HCT116 (cell line): ENCODE measurements around the gene CHAF1A. TPM values are rescaled to one million over a fixed set of nuclear protein-coding genes. Genes with fewer than 3 reads are reported as not detected.

Experiments
- ATAC-seq: fragments of 200-7000 bp; cut with Tn5 transposase; 2 replicates; pipeline ENCODE4 v1.9.1; 2020; ENCODE audit warnings: mild to moderate bottlenecking, moderate library complexity
- BruUV-seq: library from RNA; stranded (reverse); fragments of 400-500 nt; replicated peaks from 2 replicates; lab custom pipeline; 2021; lab: Mats Ljungman, UMichigan
- CTCF ChIA-PET: fragments of 300-600 bp; sonication (Branson Sonifier 250); formaldehyde crosslinking; loops from one replicate; lab custom pipeline; 2021; ENCODE audit warnings: antibody characterized with exemption; lab: Charles Lee
- POLR2A ChIA-PET: fragments of 300-600, 350-600 bp; sonication (Branson Sonifier 250); formaldehyde crosslinking; loops from one replicate; lab custom pipeline; 2021; ENCODE audit warnings: antibody characterized with exemption; lab: Charles Lee
- RAD21 ChIA-PET, 2 experiments: fragments of 300-600 bp; sonication (Branson Sonifier 250); formaldehyde crosslinking; loops; one replicate each; lab custom pipeline; 2023; ENCODE audit warnings: low total read pairs in 2 of 2; ENCODE audit not compliant: uncharacterized antibody in 2 of 2, unreplicated experiment in 2 of 2, low non-redundant PET in 1 of 2; lab: Charles Lee
- DNase-seq: peaks from one replicate; pipeline ENCODE4 v3.0.0-alpha.2; 2010; ENCODE audit warnings: low read depth, low spot score
- H2AFZ ChIP-seq: fragments of 200-600 bp; shearing (Covaris generic), sonication (generic); 2 replicates; pipeline ENCODE4 v1.6.1; 2017; ENCODE audit warnings: low read depth, mixed run types, mixed read lengths, antibody characterized with exemption, low read length; ENCODE audit not compliant: poor library complexity, severe bottlenecking
- H3K27ac ChIP-seq: 2 replicates; pipeline ENCODE4 v1.5.1; 2012; ENCODE audit warnings: low read depth, low read length
- H3K27me3 ChIP-seq: fragments of 200-600 bp; sonication (generic); 2 replicates; pipeline ENCODE4 v1.6.1; 2016; ENCODE audit warnings: mixed run types, low read length, mixed read lengths; ENCODE audit not compliant: insufficient read depth
- H3K36me3 ChIP-seq, 2 experiments: fragments of 200-500 bp in 1 of 2; fragments of 200-600 bp in 1 of 2; sonication (Bioruptor generic) in 1 of 2; sonication (generic) in 1 of 2; 2 replicates each; pipeline versions ENCODE4 v1.5.1 to v1.6.1; 2014 to 2016; ENCODE audit warnings: low read length in 2 of 2, inconsistent platforms in 1 of 2, mixed read lengths in 1 of 2, mixed run types in 1 of 2; ENCODE audit not compliant: insufficient read depth in 2 of 2, control insufficient read depth in 1 of 2
- H3K4me1 ChIP-seq, 2 experiments: fragments of 200-600 bp in 1 of 2; sonication (generic) in 1 of 2; 2 replicates each; pipeline versions ENCODE4 v1.5.1 to v1.6.1; 2012 to 2017; ENCODE audit warnings: low read length in 2 of 2, inconsistent platforms in 1 of 2, mild to moderate bottlenecking in 1 of 2, mixed read lengths in 1 of 2, mixed run types in 1 of 2, moderate library complexity in 1 of 2; ENCODE audit not compliant: insufficient read depth in 2 of 2, control insufficient read depth in 1 of 2
- H3K4me2 ChIP-seq: fragments of 200-600 bp; sonication (generic); 2 replicates; pipeline ENCODE4 v1.6.1; 2017; ENCODE audit warnings: mixed run types, low read length, mixed read lengths
- H3K4me3 ChIP-seq, 2 experiments: fragments of 200-600 bp in 1 of 2; sonication (generic) in 1 of 2; replicated peaks in 1 of 2; 2 replicates each; pipeline ENCODE4 v1.5.1; 2011 to 2016; ENCODE audit warnings: low read length in 2 of 2, control low read depth in 1 of 2, low read depth in 1 of 2, mild to moderate bottlenecking in 1 of 2, mixed read lengths in 1 of 2, mixed run types in 1 of 2
- H3K79me2 ChIP-seq: fragments of 200-600 bp; sonication (generic); 2 replicates; pipeline ENCODE4 v1.6.1; 2017; ENCODE audit warnings: mild to moderate bottlenecking, mixed run types, low read length, moderate library complexity, mixed read lengths; ENCODE audit not compliant: insufficient read depth
- H3K9ac ChIP-seq: fragments of 200-600 bp; sonication (generic); 2 replicates; pipeline ENCODE4 v1.6.1; 2016; ENCODE audit warnings: low read length, mixed read lengths
- H3K9me2 ChIP-seq: fragments of 200-600 bp; sonication (generic), shearing (Covaris generic); 2 replicates; pipeline ENCODE4 v1.6.1; 2017; ENCODE audit warnings: mixed run types, mild to moderate bottlenecking, moderate library complexity; ENCODE audit not compliant: insufficient read depth
- H3K9me3 ChIP-seq, 2 experiments: fragments of 200-500 bp in 1 of 2; fragments of 200-600 bp in 1 of 2; sonication (Bioruptor generic) in 1 of 2; sonication (generic) in 1 of 2; 2 replicates each; pipeline ENCODE4 v1.6.1; 2014 to 2017; ENCODE audit warnings: low read length in 2 of 2, mixed read lengths in 2 of 2, inconsistent platforms in 1 of 2, low read depth in 1 of 2, mild to moderate bottlenecking in 1 of 2, mixed run types in 1 of 2, moderate library complexity in 1 of 2; ENCODE audit not compliant: control insufficient read depth in 1 of 2, insufficient read depth in 1 of 2
- H4K20me1 ChIP-seq: fragments of 200-600 bp; sonication (generic), shearing (Covaris generic); 2 replicates; pipeline ENCODE4 v1.6.1; 2017; ENCODE audit warnings: mixed run types, mild to moderate bottlenecking, moderate library complexity; ENCODE audit not compliant: insufficient read depth
- ATF3 ChIP-seq: IDR thresholded peaks from 2 replicates; pipeline ENCODE4 v1.6.1; 2012
- CEBPB ChIP-seq: IDR thresholded peaks from 2 replicates; pipeline ENCODE4 v1.6.1; 2012; ENCODE audit warnings: low read depth
- EGR1 ChIP-seq: IDR thresholded peaks from 2 replicates; pipeline ENCODE4 v1.6.1; 2012; ENCODE audit warnings: low read depth
- EZH2 ChIP-seq: fragments of 200-600 bp; sonication (generic); IDR thresholded peaks from 2 replicates; pipeline ENCODE4 v1.6.1; 2017; ENCODE audit warnings: antibody characterized with exemption, mixed run types
- EZH2phosphoT487 ChIP-seq: fragments of 200-600 bp; IDR thresholded peaks from 2 replicates; pipeline ENCODE4 v1.6.1; 2018; ENCODE audit warnings: antibody characterized with exemption, borderline replicate concordance
- FOSL1 ChIP-seq: IDR thresholded peaks from 2 replicates; pipeline ENCODE4 v1.6.1; 2012; ENCODE audit warnings: low read depth
- MAX ChIP-seq: IDR thresholded peaks from 2 replicates; pipeline ENCODE4 v1.6.1; 2012
- POLR2A ChIP-seq: IDR thresholded peaks from 2 replicates; pipeline ENCODE4 v1.7.0; 2011; ENCODE audit warnings: borderline replicate concordance; ENCODE audit not compliant: insufficient read depth, insufficient read length; ENCODE audit errors: extremely low read depth
- POLR2AphosphoS5 ChIP-seq: IDR thresholded peaks from 2 replicates; pipeline ENCODE4 v1.6.1; 2011; ENCODE audit warnings: mild to moderate bottlenecking, low read depth, low read length, moderate library complexity
- REST ChIP-seq: IDR thresholded peaks from 2 replicates; pipeline ENCODE4 v1.6.1; 2012; ENCODE audit warnings: low read depth
- SIN3A ChIP-seq: IDR thresholded peaks from 2 replicates; pipeline ENCODE4 v1.6.1; 2012; ENCODE audit warnings: low read depth
- SP1 ChIP-seq: IDR thresholded peaks from 2 replicates; pipeline ENCODE4 v1.6.1; 2012; ENCODE audit warnings: low read depth
- TCF7L2 ChIP-seq: IDR thresholded peaks from 2 replicates; pipeline ENCODE4 v1.7.0; 2011; ENCODE audit warnings: borderline replicate concordance, inconsistent platforms; ENCODE audit not compliant: insufficient read depth, insufficient read length; ENCODE audit errors: extremely low read depth
- YY1 ChIP-seq: IDR thresholded peaks from 2 replicates; pipeline ENCODE4 v1.6.1; 2011; ENCODE audit warnings: low read length, low read depth, moderate library complexity, mild to moderate bottlenecking; ENCODE audit not compliant: insufficient replicate concordance; ENCODE audit errors: extremely low read depth
- ZFX ChIP-seq: fragments of 450-650 bp; IDR thresholded peaks from 2 replicates; pipeline ENCODE4 v1.6.1; 2017
- intact Hi-C: fragments of 100-400 bp; cut with micrococcal nuclease; formaldehyde crosslinking; loops from 2 replicates; pipeline ENCODE4 v1.10.0; 2022
- total RNA-seq: library from RNA; stranded (reverse); gene quantifications from one replicate; pipeline ENCODE4 v1.2.1, GENCODE V29; 2021; ENCODE audit not compliant: unreplicated experiment

The CHAF1A gene
- total RNA-seq, 1 experiment from 2014 or later = 69.9 TPM

- TF ChIP-seq EZH2phosphoT487 = no peak
- TF ChIP-seq ATF3 = no peak
- peak; percentile 91 for TF ChIP-seq MAX
- TF ChIP-seq ZFX = peak; percentile 97
- TF ChIP-seq TCF7L2 = no peak
- TF ChIP-seq POLR2A = peak; percentile 38
- TF ChIP-seq CEBPB = no peak
- no peak for TF ChIP-seq REST
These were observed 2.1 kb upstream of the CHAF1A start, which contains the start of gene SH3GL1 (continued) for GRCh38 chr19:4400135-4400936.

- H3K4me2 ChIP-seq = peak overlapping the region; percentile 98
- H4K20me1 ChIP-seq = peaks cover 20% of the 10 kb centered on the region
- POLR2A ChIA-PET = interaction anchor here (0.8 to 1.5 kb wide), 4 partner anchors 35 to 69 kb away, joined by 4 to 8 read pairs (median 6); partner anchors contain the start of genes HDGFL2 and MPND
- peak overlapping the region; percentile 53 for H3K9ac ChIP-seq
- no peak overlapping the region for H2AFZ ChIP-seq
- CTCF ChIA-PET = interaction anchor here (0.9 to 2.2 kb wide), 5 partner anchors 13 to 135 kb away, joined by 3 to 25 read pairs (median 4); no protein-coding TSS in a partner anchor
- RAD21 ChIA-PET = no interaction called here
- DNase-seq (no peak), ATAC-seq (no peak)
- peaks cover 16 to 44% of the 10 kb centered on the region in 2 experiments for H3K4me1 ChIP-seq
- peaks cover 0 to 23% of the 10 kb centered on the region in 2 experiments; a peak in 3 of 4 replicates for H3K36me3 ChIP-seq
- H3K27ac ChIP-seq = peak overlapping the region; percentile 26; the same call in 1 of the 2 replicates
- intact Hi-C loops = loop anchor here (2.0 to 5.0 kb wide), 2 partner anchors 25 to 39 kb away; no protein-coding TSS in a partner anchor
- H3K9me3 ChIP-seq = no peaks in the 10 kb centered on the region
- no peaks in the 10 kb centered on the region for H3K9me2 ChIP-seq
- peak overlapping the region; percentile 31 to 36 for H3K4me3 ChIP-seq
- no peaks in the 10 kb centered on the region for H3K27me3 ChIP-seq
- no TSS peak for BruUV-seq
- H3K79me2 ChIP-seq = peaks cover 77% of the 10 kb centered on the region
- no peak for TF ChIP-seq YY1
- no peak for TF ChIP-seq FOSL1
- no peak for TF ChIP-seq SIN3A
- TF ChIP-seq TCF7L2 = no peak
- no peak for TF ChIP-seq POLR2AphosphoS5
- no peak for TF ChIP-seq EZH2phosphoT487
- no peak for TF ChIP-seq EGR1
- TF ChIP-seq SP1 = no peak
- TF ChIP-seq REST = no peak
- TF ChIP-seq EZH2 = no peak
These were observed 670 bp upstream of the CHAF1A start for GRCh38 chr19:4401769-4402170.
